Effector CD8-positive, alpha-beta T cell (primary cell): ENCODE results near the gene CRACR2A.

Experiments used
- DNase-seq: peaks from one replicate; lab custom pipeline; 2025; lab: John Stamatoyannopoulos, UW

Gene CRACR2A

GRCh38 chr12:3598896-3599860 lies 153.7 kb downstream of the CRACR2A start:
- no peak for DNase-seq

GRCh38 chr12:3597526-3598210 lies 155.2 kb downstream of the CRACR2A start:
- no peak for DNase-seq

- DNase-seq: no peak
These were observed 156.1 kb downstream of the CRACR2A start for GRCh38 chr12:3596703-3597415.

- no peak for DNase-seq
These were observed 157.2 kb downstream of the CRACR2A start for GRCh38 chr12:3595721-3596120.

- no peak for DNase-seq
These were observed 157.9 kb downstream of the CRACR2A start for GRCh38 chr12:3594966-3595365.

GRCh38 chr12:3593906-3594483 lies 158.9 kb downstream of the CRACR2A start:
- DNase-seq: no peak

GRCh38 chr12:3592856-3593625 lies 159.9 kb downstream of the CRACR2A start:
- no peak for DNase-seq

- DNase-seq: no peak
These were observed 163.2 kb downstream of the CRACR2A start for GRCh38 chr12:3589745-3590144.

GRCh38 chr12:3587402-3588013 lies 165.4 kb downstream of the CRACR2A start:
- no peak for DNase-seq

- DNase-seq: no peak
These were observed 169.1 kb downstream of the CRACR2A start for GRCh38 chr12:3583656-3584334.

- DNase-seq: no peak
These were observed 172.7 kb downstream of the CRACR2A start for GRCh38 chr12:3580094-3580749.

- no peak for DNase-seq
These were observed 173.3 kb downstream of the CRACR2A start for GRCh38 chr12:3579446-3580093.

- DNase-seq: no peak
These were observed 174.4 kb downstream of the CRACR2A start for GRCh38 chr12:3578557-3578956.

GRCh38 chr12:3576891-3577290 lies 176.0 kb downstream of the CRACR2A start:
- DNase-seq: no peak

GRCh38 chr12:3574986-3575385 lies 177.9 kb downstream of the CRACR2A start:
- DNase-seq: no peak

- no peak for DNase-seq
These were observed 180.3 kb downstream of the CRACR2A start for GRCh38 chr12:3572560-3572959.

GRCh38 chr12:3571724-3572123 lies 181.2 kb downstream of the CRACR2A start:
- no peak for DNase-seq

GRCh38 chr12:3571323-3571722 lies 181.6 kb downstream of the CRACR2A start:
- DNase-seq: no peak

GRCh38 chr12:3568695-3569094 lies 184.2 kb downstream of the CRACR2A start:
- no peak for DNase-seq
